Mesodermal cell (in vitro differentiated cells): ENCODE results near the gene SAAL1. TPM values are rescaled to one million over a fixed set of nuclear protein-coding genes. Genes with fewer than 3 reads are reported as not detected.
"Not testable (repeated sequence)": the region's sequence is repeated elsewhere in the genome, so short reads cannot be mapped to it uniquely, and the experiment has no call there.

ENCODE experiments used
- H3K27ac ChIP-seq: 2 replicates; pipeline ENCODE4 v1.7.0; 2013; ENCODE audit warnings: mild to moderate bottlenecking, low read depth, low read length, moderate library complexity; ENCODE audit not compliant: severe bottlenecking
- H3K36me3 ChIP-seq: 2 replicates; pipeline ENCODE4 v1.7.1; 2013; ENCODE audit warnings: mild to moderate bottlenecking, low read length, moderate library complexity; ENCODE audit not compliant: control insufficient read depth, insufficient read depth
- H3K4me1 ChIP-seq: one replicate; pipeline ENCODE4 v1.7.1; 2013; ENCODE audit warnings: mild to moderate bottlenecking, low read length; ENCODE audit not compliant: insufficient read depth, control insufficient read depth, poor library complexity, severe bottlenecking
- H3K4me3 ChIP-seq: 2 replicates; pipeline ENCODE4 v1.7.0; 2013; ENCODE audit warnings: low read length, control low read depth, mild to moderate bottlenecking; ENCODE audit not compliant: insufficient read depth, poor library complexity, severe bottlenecking; ENCODE audit errors: extremely low read depth
- H3K9me3 ChIP-seq: 2 replicates; pipeline ENCODE4 v1.7.1; 2013; ENCODE audit warnings: mild to moderate bottlenecking, low read length, moderate library complexity; ENCODE audit not compliant: control insufficient read depth
- WGBS, 2 experiments: methylation state at CpG; one replicate each; pipeline ENCODE4 v1.1.5; 2013; ENCODE audit warnings: missing lambda C conversion rate in 2 of 2; ENCODE audit not compliant: insufficient coverage in 2 of 2; 5-methylcytosine and 5-hydroxymethylcytosine counted together
- polyA plus RNA-seq, 2 experiments: library from polyadenylated mRNA; stranded (reverse); fragments of 50-300 nt; gene quantifications; one replicate each; pipeline ENCODE4 v1.2.3, GENCODE V29; 2013

The SAAL1 gene, protein sequence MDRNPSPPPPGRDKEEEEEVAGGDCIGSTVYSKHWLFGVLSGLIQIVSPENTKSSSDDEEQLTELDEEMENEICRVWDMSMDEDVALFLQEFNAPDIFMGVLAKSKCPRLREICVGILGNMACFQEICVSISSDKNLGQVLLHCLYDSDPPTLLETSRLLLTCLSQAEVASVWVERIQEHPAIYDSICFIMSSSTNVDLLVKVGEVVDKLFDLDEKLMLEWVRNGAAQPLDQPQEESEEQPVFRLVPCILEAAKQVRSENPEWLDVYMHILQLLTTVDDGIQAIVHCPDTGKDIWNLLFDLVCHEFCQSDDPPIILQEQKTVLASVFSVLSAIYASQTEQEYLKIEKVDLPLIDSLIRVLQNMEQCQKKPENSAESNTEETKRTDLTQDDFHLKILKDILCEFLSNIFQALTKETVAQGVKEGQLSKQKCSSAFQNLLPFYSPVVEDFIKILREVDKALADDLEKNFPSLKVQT
- polyA plus RNA-seq (2013, experiment 1 of 2) = 35.6 TPM
- polyA plus RNA-seq (2013, experiment 2 of 2) = 35.0 TPM

DNA sequence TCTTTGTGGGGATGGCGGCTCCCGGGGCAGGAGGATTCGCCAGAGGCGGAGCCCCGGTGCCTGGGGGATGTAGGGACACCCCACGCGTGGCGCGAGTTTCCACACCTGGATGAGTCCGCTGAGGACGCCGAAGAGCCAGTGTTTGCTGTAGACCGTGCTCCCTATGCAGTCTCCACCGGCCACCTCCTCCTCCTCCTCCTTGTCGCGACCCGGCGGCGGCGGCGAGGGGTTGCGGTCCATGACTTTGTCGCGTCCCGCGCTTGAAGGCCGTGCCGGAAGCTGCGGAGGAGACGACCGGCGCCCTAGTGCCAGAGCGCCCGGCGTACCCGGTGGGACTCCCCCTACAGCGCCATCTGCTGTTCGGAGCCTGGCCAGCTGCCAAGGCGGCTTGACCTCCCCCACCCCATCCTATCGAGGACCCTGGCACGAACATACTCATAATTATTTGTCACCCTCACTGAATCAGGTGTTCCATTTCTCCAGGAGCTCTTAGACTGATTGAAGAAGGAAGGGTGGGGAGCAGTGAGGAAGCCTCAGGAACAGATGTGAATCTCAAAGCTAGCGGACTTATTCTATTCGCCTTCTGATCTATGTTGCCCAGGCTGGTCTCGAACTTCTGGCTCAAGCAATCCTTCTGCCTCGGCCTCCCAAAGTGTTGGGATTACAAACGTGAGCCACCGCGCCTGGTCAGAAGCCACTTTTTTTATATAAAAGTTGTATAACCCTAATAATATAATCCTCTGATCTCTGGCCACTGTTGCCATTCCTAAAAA lies at the start of gene SAAL1:
Gene SAAL1 (minus strand): TSS at position 281 of the 773 bp plus-strand sequence. CDS start 41 bp downstream, at position 240.
- WGBS, 2 experiments = 6 to 9% methylated on average over 33 of the region's 48 CpGs
- Histone ChIP-seq H3K36me3 (peaks cover 35% of the 10 kb centered on the region), H3K4me3 (peak within 1 kb of the TSS; percentile 97), H3K4me1 (peaks cover 2% of the 10 kb centered on the region), H3K9me3 (no peaks in the 10 kb centered on the region), H3K27ac (peak within 1 kb of the TSS; percentile 29)

DNA sequence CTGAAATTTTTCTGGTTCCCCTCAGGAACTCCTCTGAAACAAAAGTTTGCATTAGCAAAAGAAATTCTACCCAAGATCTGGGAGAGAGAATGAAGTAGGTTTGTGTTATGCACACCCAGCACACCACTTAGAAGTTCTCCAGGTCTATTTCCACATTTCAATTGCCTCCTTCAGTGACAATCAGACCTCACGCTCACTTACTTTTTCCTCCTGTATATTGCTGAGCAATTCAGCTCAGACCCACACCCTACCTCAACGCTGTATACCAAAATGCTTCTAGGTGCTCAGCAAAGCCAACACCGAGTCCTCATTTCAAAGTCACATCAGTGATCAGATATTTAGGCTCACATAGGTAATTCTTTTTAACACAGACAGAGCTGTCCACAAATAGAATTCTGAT lies 45.7 kb upstream of the SAAL1 start:
- no peaks in the 10 kb centered on the region for H3K4me1 ChIP-seq
- WGBS, 2 experiments = 67 to 68% methylated on average over 2 of the region's 3 CpGs
- H3K9me3 ChIP-seq = no peaks in the 10 kb centered on the region
- no peaks in the 10 kb centered on the region for H3K36me3 ChIP-seq
- no peak overlapping the region for H3K4me3 ChIP-seq
- H3K27ac ChIP-seq = no peak overlapping the region

DNA sequence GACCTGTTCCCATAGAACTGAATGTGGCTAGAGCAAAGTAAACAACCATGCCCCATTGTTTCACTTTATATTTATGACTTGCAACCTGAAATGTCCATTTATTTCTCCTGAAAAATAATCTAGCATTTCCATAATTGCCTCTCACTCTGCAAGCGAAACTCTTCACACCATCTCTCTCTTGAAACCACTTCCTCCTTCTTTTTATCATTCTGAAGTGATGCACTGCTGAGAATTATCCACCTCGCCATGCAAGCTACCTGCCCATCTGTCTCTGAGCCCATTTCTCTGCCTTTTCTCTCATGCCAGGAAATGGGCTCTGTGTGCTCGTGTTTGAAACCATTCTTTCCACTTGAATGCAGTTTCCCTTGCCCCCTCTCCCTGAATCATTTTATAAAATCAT lies 40.0 kb upstream of the SAAL1 start:
- H3K36me3 ChIP-seq = no peaks in the 10 kb centered on the region
- WGBS, 2 experiments = 57 to 64% methylated on average over 3 of the region's 3 CpGs
- H3K4me1 ChIP-seq = no peaks in the 10 kb centered on the region
- no peak overlapping the region for H3K4me3 ChIP-seq
- H3K27ac ChIP-seq = no peak overlapping the region
- no peaks in the 10 kb centered on the region for H3K9me3 ChIP-seq

DNA sequence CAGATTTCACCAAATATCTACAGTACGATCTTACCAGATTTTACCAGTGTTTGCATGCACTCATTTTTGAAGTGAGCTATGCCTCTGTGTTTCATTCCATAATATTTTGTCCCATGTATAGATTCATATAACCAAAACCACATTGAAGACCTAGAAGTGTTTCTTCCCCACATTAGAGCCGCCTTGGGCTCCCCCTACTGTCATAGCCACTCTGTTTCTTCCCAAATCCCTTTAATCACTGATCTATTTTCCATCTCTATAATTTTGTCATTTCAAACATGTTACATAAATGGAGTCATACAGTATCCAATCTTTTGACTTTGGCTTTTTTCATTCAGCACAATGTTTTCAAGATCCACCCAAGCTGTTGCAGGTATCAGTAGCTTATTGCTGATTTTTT lies 39.1 kb upstream of the SAAL1 start:
- no peak overlapping the region for H3K27ac ChIP-seq
- WGBS, 2 experiments = 44 to 55% methylated on average over 2 of the region's 2 CpGs
- no peak overlapping the region for H3K4me3 ChIP-seq
- no peaks in the 10 kb centered on the region for H3K36me3 ChIP-seq
- H3K4me1 ChIP-seq = no peaks in the 10 kb centered on the region
- no peaks in the 10 kb centered on the region for H3K9me3 ChIP-seq

DNA sequence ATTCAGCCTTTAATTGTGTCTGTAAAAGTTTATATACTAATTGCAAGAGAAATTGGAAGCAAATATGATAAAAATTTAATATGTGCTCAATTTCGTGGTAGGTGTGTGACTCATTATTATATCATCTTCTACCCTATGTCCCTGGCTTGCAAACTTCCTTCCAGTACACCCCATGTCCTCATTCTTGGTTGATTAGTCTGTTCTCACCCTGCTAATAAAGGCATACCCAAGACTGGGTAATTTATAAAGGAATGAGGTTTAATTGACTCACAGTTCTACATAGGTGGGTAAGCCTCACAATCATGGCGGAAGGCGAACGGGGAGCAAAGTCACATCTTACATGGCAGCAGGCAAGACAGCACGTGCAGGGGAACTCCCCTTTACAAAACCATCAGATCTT lies 38.4 kb upstream of the SAAL1 start:
- H3K4me3 ChIP-seq = no peak overlapping the region
- WGBS, 2 experiments = 80% methylated on average over 1 of the region's 5 CpGs; no CpG with 5 or more reads in 1 of the 2 experiments
- H3K36me3 ChIP-seq = no peaks in the 10 kb centered on the region
- H3K27ac ChIP-seq = no peak overlapping the region
- no peaks in the 10 kb centered on the region for H3K4me1 ChIP-seq
- no peaks in the 10 kb centered on the region for H3K9me3 ChIP-seq

DNA sequence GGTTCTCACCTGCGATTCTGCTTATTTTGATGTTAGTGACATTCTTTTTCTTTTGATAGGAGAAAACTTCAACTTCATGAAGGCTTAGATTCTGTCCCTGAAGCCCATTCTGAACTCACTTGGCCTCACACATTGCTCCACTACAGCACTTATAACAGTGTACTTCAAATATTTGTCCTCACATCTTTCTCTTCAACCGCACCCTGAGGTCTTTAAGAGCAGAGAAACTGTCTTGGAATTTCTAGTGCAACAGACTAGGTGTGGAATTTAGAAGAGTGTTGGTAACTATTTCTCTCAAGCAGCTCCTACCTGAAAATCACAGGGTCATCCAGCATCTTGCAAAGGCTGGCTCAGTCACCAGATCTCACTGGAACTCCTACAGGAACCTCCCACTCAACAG lies 34.3 kb upstream of the SAAL1 start:
- no peaks in the 10 kb centered on the region for H3K36me3 ChIP-seq
- H3K27ac ChIP-seq = no peak overlapping the region
- no peaks in the 10 kb centered on the region for H3K4me1 ChIP-seq
- 80 to 88% methylated on average over 1 of the region's 2 CpGs for WGBS, 2 experiments
- no peak overlapping the region for H3K4me3 ChIP-seq
- no peaks in the 10 kb centered on the region for H3K9me3 ChIP-seq

DNA sequence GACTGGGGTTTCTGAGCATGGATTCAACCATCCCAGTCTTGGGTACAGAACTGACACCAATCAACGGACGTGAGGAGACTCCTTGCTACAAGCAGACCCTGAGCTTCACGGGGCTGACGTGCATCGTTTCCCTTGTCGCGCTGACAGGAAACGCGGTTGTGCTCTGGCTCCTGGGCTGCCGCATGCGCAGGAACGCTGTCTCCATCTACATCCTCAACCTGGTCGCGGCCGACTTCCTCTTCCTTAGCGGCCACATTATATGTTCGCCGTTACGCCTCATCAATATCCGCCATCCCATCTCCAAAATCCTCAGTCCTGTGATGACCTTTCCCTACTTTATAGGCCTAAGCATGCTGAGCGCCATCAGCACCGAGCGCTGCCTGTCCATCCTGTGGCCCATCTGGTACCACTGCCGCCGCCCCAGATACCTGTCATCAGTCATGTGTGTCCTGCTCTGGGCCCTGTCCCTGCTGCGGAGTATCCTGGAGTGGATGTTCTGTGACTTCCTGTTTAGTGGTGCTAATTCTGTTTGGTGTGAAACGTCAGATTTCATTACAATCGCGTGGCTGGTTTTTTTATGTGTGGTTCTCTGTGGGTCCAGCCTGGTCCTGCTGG lies 31.4 kb upstream of the SAAL1 start:
- H3K36me3 ChIP-seq = no peaks in the 10 kb centered on the region
- no peak overlapping the region for H3K4me3 ChIP-seq
- 93% methylated on average over 23 to 29 of the region's 29 CpGs for WGBS, 2 experiments

DNA sequence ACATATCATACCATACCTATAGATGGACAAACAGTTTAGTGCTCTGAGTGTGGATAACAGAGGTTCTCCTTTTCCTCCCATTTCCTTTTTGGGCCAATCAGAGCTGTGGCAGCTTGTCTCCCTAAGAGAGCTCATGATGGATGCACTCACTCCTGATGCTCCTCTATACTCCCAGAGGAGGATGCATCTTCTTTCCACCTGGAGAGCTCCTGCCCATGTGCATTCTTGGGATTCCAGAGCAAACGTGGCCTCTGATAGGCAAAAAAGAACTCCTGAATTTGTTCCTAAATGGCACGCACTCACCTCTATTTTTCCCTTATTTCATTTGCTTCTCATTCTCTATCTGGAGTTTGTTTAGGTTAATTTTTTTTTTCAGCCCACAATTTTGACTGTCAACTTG lies 29.4 kb upstream of the SAAL1 start:
- H3K36me3 ChIP-seq = no peaks in the 10 kb centered on the region
- H3K4me1 ChIP-seq = no peaks in the 10 kb centered on the region
- H3K4me3 ChIP-seq = no peak overlapping the region
- H3K9me3 ChIP-seq = no peaks in the 10 kb centered on the region
- WGBS, 2 experiments = 0% methylated on average over 1 of the region's 2 CpGs
- H3K27ac ChIP-seq = no peak overlapping the region

More for the DNA sequence above, 31.4 kb upstream of the SAAL1 start:
- no peaks in the 10 kb centered on the region for H3K9me3 ChIP-seq
- no peaks in the 10 kb centered on the region for H3K4me1 ChIP-seq
- no peak overlapping the region for H3K27ac ChIP-seq

DNA sequence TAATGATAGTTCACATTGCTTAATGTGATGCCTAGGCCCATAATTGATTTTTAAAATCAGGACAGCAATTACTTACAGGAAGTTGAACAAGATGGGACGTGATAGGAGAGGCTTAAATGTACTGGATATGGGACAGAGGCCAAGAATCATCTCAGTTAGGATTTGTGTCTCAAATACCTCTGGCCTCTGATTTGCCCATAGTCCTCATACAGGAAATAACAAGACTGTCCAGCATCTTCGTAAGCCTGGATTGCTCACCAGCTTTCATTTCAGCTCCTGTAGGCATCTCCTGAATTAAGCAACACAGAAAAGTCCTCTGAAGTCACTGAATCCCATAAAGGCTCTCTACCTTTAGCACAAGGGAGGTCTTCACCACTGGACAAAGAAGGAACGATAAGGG lies 26.5 kb upstream of the SAAL1 start, which contains the start of gene MRGPRX3:
Gene MRGPRX3 (plus strand): TSS at position 231 of the 400 bp plus-strand sequence. CDS start 4,632 bp downstream, outside the sequence.
- H3K4me1 ChIP-seq = no peaks in the 10 kb centered on the region
- no peak within 1 kb of the TSS for H3K4me3 ChIP-seq
- no peaks in the 10 kb centered on the region for H3K36me3 ChIP-seq
- no peaks in the 10 kb centered on the region for H3K9me3 ChIP-seq
- H3K27ac ChIP-seq = no peak within 1 kb of the TSS
- 68 to 86% methylated on average over 1 to 2 of the region's 3 CpGs for WGBS, 2 experiments

DNA sequence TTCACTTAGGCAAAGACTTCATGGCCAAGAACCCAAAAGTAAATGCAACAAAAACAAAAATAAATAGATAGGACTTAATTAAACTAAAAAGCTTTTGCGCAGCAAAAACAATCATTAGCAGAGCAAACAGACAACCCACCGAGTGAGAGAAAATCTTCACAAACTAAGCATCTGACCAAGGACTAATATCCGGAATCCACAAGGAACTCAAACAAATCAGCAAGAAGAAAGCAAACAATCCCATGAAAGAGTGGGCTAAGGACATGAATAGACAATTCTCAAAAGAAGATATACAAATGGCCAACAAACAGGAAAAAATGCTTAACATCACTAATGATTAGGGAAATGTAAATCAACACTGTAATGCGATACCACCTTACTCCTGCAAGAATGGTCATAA lies 25.2 kb upstream of the SAAL1 start:
- H3K4me1 ChIP-seq, H3K9me3 ChIP-seq, H3K36me3 ChIP-seq, H3K27ac ChIP-seq, H3K4me3 ChIP-seq: not testable (repeated sequence)
- 92% methylated on average over 2 of the region's 4 CpGs; no CpG with 5 or more reads in 1 of the 2 experiments for WGBS, 2 experiments
